ENCODE data around the gene LAMA5.

Gene LAMA5

DNA sequence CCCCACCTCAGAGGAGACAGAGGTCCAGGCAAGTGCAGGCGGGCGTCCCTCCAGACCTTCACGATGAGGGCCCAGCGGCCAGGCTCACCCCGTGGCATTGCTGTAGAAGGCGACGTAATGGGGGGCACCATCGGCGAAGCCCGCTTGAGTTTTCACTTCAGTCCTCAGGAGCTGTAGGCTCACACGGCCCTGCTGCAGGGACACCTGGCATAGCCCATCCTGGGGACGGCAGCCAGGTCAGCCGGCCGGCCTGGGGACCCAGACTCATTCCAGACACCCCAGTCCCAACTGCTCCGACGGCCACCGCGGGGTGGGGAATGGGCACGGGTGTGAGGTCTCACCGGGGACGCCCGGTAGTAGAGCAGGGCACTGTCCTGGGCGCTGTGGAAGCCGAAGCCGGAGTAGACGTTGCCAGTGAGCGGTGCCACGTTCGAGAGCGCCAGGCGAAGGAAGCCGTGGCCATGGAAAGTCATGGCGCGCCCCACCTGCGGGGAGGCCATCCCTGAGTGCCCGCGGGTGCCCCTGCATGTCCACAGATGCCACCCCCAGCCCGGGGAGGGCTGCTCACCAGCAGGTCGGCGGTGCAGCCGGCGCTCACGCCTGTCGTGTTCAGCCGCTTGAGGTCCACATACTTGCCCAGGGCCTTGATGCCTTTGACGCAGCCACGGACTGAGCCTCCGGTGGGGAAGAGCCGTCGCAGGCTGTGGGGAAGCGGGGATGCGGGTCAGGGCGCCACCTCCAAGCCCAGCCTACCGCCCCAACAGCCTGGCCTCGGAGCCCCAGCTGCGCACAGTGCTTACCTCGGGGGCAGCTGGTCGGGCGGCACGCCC is 55.1 kb downstream of the LAMA5 start:
- DNase-seq: no peak

DNA sequence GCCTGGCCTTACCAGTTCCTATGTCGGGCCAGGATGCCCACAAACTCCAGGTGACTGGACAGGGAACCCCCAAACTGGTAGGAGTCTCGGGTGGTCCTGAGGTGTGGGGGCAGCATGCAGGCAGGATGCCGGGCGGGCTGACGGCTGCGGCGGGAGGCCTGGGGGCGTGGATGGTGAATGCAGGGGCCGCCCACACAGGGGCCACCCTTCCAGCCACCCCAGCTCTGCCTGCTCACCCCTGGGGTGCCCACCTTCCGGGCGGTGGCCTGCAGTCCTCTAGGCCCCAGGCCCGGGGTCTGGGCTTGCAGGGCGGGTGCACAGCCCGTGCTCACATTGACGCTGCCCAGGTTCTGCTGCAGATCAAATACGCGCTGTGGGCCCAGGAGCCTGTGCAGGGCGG is 56.0 kb downstream of the LAMA5 start:
- DNase-seq: no peak

DNA sequence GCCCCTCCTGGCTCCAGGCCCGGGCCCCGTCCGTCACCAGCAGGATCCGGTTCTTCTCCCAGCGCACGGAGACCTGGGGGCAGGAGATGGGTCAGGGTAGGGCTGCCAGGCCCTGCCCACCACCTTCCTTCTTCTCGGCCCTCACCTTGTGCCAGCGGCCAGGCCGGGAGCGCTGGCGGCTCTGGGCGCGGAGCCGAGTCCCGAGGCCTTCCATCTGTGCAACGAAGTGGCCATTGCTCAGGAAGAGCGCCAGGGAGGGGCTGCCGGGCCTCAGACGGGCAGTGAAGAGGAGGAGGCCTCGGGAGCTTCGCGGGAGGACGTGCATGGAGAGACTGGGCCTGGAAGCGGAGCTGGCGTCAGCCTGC is 56.4 kb downstream of the LAMA5 start:
- no peak for DNase-seq

DNA sequence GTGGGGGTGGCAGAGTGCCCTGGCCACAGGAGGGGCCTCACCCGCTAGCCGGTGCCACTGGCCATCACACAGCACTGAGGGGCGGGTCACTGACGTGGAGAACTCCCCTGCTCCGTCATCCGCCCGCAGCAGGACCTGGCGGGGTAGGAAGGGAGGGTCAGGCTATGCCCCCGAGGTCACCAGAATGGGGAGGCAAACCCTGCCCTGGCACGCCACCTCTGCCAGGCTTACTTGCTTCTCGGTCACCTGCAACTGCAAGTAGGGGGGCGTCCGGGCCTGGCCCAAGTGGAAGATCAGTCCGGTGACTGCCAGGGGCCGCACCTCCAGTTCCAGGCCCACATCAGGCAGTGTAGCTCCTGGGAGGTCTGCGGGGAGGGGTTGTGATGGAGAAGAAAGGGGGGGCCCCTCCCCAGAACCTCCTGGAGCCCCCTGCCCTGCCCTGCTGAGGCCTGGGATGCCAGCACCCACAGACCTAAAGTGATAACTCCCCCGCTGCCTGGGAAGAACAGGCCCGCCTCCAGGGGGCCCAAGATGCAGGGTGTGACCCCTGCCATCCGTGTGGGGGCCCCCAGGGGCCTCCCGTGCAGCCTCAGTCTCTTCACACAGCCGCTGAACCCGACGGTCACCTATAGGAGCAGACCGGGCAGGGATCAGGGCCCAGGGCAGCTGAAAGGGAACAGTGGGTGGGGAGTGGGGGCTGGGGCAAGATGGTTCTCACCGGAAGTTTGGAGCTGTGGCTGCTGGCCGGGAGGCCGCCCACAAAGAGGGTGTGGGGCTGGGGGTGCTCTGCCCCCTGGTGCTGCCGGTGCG is 57.0 kb downstream of the LAMA5 start:
- DNase-seq: no peak

DNA sequence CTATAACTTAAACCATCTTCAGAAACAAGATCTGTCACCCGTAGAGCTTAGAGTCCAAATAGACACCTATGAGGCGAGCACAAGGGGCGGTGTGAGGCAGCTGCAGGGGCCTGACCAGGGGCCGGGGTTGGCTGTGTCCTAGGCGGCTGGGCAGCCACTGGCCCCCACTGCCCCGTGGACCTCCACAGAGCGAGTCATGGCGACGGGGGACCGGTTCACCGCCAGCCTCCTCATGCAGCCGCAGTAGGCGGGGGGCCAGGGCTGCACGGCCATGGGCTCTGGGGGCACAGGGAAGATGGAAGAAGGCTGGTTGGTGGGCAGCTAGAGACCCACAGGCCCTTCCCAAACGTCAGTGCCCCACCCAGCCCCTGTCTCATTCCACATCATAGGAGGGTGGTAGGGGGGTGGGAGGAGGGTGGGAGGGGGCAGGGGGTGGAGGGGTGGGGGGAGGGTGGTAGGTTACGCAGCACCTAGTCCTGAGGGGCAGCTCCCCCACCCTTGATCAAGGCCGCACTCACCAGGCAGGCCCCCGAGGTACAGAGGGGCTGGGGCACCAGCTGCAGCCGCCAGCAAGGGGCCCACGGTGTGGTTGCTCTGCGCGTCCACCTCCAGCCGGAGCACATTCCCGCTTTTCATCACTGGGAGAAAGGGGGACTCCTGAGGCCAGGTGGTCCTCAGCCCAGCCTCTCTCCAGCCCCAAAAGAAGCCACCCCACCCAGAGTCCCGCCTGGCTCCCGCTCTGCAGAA is 57.7 kb downstream of the LAMA5 start:
- DNase-seq: no peak

DNA sequence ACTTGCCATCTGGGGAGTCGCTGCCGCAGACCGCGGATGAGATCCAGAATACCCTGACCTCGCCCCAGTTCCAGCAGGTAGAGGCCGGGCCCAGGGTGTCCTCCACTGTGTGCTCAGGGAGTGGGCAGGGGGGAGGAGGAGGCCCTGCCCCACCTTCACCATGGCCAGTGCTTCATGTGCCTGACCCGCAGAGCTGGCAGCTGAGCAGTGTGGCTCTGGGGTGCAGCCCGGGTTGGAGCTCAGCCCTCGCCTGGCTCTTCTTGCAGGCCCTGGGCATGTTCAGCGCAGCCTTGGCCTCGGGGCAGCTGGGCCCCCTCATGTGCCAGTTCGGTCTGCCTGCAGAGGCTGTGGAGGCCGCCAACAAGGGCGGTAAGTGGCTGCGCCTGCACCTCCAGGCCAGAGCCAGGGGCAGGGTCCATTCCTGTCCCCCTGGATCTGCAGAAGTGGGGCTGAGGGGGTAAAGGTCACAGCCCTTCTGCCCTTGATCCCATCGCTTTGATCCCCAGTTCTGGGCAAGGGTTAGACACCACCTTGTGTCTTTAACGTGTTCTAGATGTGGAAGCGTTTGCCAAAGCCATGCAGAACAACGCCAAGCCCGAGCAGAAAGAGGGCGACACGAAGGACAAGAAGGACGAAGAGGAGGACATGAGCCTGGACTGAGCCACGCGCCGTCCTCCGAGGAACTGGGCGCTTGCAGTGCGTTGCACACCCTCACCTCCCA is 58.9 kb downstream of the LAMA5 start:
- DNase-seq: no peak

DNA sequence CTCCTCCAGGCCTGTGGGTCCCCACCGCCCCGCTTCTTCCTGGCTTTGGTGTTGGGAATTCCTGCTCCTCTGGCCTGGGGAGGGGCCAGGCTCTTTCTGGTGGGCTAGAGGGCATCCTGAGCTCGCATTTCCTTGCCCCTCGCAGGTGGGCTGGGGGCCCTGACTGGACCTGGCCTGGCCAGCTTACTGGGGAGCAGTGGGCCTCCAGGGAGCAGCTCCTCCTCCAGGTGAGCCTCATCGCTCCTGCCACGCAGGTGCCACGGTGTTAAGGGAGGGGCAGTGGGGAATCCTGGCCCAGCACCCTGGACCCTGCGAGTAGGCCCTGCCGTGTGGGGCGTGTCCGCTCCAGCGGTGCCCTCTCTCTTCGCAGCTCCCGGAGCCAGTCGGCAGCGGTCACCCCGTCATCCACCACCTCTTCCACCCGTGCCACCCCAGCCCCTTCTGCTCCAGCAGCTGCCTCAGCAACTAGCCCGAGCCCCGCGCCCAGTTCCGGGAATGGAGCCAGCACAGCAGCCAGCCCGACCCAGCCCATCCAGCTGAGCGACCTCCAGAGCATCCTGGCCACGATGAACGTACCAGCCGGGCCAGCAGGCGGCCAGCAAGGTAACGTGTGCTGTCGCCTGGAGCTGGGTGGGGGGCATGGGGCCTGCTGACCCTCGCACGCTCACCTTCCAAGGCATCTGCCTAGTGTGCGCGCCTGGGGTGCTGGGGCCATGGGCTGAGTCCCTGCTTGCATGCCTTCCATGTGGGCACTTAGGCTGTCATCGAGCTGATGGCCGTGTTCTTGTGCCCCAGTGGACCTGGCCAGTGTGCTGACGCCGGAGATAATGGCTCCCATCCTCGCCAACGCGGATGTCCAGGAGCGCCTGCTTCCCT is 59.6 kb downstream of the LAMA5 start:
- DNase-seq: no peak

DNA sequence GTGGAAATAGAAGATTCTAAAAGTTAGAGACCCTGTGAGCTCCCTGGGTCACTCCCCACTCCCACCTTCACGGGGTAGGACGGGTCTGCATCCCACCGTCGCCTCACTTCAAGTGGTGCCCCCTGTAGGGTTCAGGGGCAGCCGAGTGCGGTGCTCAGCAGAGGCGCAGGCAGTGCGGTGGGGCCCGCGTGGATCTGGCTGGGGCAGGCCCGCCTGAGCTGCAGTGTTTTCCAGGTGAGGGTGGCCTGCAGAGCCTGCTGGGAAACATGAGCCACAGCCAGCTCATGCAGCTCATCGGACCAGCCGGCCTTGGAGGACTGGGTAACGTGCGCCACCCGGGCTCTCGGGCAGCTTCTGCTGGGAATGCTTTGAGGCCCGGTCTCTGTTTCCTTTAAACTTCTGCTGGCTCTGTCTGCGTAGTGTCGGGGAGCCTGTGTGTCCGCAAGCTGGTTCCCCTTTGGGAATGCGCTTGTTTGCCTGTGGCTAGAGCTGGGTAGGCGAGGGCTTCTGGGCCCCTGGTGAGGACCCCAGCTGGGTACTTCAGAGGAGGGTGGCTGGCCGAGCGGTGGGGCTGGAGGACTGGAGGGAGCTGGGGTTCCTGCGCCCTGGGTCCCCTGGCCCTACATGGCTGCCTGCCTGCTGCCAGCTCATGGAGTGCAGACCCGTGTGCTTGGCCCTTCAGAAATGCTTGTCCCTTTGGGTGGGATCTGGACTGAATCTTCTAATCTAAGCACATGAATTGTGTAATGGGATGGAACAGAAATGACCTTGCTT is 60.5 kb downstream of the LAMA5 start:
- DNase-seq: no peak

DNA sequence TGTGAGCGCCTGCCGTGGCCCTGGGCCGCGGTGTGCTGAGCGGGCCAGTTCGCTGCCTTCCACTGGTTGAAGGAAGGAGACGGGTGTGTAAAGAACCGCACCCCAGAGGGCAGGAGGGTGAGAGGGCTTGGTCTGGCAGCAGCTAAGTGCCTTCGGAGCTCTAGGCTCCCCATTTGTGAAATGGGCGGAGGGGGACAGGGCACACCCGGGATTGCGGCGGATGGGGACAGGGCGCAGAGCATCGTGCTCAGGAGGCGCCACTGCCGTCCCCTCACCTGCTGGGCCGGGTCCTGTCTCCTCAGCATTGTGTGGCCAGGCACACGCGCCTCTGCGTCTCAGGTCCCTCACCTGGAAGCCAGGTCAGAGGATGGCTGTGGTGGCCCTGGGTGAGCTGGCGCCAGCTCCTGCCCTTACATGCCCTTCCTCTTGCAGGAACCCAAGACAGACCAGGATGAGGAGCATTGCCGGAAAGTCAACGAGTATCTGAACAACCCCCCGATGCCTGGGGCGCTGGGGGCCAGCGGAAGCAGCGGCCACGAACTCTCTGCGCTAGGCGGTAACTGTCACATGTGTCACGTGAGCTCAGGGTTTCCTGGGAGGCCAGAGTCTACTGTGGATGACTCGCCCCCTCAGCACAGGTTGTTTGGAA is 61.2 kb downstream of the LAMA5 start:
- DNase-seq: no peak

DNA sequence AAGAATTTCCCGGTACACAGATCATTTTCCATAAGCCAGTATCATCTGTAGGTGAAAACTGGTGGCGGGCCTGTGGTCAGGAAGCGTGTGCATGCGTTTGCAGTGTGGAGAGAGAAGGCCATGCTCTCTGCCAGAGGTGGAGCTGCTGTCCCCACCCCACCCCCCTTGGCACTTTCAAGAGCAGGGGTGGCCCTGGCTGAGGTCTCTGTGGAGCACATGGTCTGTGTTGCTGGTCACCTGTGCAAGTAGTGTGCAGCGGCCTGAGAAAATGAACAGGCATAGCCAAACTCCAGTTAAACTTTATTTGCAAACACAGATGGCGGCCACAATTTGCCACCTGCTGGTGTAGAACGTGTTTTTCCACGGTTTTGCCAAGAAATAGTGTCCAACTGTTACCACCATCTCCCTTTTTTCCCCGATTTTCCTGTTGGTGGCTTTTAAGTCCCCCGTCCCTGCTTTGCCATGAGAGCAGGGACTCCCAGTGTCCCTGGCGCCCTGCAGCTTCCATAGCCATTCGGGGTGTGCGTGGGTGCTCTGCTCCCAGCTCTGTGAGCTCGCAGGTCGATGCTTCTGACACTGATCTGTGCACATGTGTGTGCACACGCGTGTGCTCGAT is 61.9 kb downstream of the LAMA5 start:
- no peak for DNase-seq

DNA sequence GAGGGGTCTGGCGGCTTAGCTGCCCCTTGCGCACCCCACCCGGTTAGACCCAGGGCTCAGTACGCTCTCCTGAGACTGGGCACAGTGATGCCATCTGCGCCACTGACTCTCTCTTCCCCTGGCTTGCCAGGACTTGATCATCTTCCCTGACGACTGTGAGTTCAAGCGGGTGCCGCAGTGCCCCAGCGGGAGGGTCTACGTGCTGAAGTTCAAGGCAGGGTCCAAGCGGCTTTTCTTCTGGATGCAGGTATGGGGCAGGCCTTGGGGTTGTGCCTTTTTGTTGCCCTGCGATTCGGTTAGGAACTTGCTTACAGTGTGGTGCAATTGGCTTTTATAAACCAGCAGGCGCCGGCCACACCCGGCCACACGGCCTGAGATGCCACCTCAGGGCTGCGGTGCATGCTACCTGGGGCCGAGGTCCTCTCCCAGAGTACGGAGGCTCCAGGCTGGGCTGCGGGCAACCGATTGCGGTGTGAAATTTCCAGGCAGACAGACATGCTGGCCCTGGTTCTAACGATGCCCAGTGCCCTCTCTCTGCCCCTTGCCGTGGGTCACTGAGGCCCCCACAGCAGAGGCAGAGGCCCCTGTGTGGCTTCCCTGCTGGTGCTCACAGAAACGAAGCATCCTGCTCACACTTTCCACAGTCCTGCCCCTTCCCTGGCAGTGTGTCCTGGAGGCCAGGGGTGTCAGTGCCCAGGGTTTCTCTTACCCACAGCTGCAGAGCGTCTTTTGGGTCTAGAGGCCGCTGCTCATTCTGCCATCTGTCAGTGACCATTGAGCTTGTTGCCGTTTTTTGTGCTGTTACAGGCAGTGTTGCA is 62.6 kb downstream of the LAMA5 start:
- DNase-seq: no peak

DNA sequence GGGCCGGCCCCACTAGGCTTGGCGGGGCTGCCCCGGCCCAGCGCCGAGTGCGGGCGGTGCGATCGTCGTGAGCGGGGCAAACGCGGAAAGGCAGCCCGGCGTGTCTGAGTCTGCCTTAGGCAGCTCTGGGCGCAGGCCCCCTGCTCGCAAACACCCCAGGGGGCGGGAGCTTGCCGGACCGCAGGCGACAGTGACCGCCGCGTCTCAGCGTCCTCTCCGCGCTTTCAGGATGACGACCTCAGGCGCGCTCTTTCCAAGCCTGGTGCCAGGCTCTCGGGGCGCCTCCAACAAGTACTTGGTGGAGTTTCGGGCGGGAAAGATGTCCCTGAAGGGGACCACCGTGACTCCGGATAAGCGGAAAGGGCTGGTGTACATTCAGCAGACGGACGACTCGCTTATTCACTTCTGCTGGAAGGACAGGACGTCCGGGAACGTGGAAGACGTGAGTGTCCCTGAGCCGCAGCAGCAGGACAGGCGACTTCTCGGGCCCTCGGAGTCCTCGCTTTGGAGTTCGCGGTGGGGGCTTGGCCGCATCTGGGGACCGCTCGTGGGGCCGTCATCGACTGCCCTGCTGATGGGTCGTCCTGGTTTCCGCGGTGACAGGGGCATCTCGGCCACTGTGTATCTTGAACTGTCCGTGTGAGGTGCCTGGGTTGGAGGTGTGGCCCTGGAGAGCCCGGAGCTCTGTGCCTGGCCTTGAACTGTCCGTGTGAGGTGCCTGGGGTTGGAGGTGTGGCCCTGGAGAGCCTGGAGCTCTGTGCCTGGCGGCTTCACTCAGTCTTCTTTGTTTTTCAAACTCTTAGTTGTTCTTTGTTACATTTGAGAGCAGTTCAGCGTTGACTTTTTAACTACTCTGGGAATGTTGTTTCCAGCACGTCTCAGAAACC is 63.5 kb downstream of the LAMA5 start:
- no peak for DNase-seq

DNA sequence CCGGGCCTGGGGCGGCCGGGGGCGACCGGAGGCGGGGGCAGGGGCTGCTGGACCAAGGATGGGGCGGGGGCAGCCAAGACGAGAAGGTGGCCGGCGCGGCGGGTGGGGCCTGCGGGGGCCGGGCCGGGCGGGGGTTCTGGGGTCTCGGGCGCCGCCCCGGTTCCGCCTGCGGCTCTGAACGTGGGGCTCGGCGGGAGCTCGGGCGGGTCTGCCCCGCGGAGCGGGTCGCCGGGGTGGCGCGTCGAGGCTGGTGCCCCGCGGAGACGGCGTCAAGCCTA is 64.1 kb downstream of the LAMA5 start:
- DNase-seq: no peak

DNA sequence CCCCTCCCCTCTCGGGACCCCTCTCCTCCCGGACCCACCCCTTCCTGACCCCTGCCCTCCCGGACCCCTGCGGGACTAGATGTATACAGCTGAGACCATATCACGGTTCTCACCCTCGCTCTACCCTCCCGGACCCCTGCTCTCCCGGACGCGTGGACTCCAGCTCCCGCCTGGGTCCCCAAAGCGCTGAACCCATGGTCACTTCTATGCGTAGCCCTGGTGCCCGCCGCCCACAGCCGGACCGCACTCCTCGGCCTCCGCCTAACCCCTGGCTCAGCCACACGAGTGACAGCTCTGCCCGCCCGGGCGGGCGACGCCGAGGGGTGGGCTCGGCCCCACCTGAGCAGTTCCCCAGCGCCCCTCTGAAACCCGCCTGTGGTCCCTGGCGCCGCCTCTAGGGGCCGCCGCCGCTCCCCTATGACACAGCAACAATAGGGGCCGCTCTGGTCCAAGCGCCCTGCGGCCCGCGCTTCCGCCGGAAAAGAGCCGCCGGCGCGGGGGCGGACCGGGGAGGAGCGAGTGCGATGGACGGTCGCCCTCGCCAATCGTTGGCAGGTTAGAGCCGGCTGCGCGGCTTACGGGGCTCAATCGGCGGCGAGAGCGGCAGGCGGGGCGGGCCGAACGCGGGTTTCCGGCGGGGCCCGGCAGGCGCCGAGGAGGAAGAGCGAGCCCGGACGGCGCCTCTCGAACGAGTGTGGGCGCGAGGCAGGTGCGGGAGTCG is 64.6 kb downstream of the LAMA5 start, which contains the start of gene ADRM1:
TSS of gene ADRM1 (plus strand) at position 657 of the 721 bp plus-strand sequence. CDS start 572 bp downstream, outside the sequence.
- peak; percentile 89 for DNase-seq

DNA sequence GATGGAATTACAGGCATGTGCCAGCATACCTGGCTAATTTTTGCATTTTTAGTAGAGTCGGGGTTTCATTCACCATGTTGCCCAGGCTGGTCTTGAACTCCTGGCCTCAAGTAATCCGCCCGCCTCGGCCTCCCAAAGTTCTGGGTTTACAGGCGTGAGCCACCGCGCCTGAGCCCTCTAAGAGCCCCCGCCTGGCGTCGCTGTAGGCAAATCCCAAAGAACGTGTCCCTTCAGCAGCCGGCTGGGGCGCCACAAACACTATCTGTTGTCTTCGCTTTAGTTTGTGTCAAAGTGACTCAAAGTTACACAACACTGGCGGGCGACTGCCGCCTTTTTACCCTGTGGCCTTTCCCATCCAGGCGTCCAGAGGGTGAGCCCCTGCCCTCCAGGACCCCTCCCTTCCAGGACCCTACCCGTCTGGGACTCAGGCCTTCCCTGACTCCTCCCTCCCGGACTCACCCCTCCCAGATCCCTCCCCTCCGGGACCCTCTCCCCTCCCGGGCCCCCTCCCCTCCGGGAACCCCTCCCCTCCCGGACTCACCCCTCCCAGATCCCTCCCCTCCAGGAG is 65.3 kb downstream of the LAMA5 start:
- peak; percentile 76 for DNase-seq

DNA sequence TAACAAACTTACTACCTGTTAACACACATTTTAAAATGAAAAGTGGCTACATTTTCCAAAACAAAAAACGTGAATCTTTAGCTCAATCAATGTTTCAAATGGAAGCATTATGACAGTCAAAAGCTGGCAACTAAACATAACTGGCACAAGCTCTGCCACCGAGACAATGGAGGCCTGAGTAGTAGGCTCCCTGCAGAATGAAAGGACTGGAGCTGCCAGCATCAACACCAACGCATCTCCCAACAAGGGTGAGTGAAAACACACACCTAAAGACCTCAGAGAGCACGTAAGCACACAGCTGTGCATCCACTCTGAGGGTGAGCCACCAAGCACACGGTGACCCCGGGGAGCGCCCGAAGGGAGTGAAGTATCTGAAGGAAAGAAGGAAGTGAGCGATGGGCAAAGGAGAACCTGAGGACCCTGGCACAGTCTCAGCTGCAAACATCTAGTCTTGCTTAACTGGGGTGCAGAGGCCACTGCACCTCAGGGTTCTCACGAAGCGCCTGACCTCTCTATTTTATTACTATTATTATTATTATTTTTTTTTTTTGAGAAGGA is 65.9 kb downstream of the LAMA5 start:
- no peak for DNase-seq

DNA sequence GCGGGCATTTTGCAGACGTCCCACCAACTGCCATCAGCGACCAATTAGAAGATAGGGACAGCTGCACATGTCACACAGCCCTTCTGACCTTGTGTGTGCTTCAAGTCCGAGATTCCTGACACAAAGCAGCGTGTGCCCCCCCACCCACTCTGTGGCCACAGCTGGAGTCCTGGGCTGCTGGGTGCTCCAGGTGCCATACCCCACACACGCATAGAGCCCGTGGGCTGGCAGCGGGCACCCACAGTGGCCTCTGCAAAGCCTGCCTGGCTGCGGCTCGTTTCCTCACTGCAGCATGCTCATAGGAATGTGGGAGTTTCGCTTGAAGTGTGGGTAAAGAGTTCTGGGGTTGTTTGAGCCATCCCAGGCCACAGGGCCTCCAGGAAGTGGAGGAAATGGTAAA is 66.8 kb downstream of the LAMA5 start:
- no peak for DNase-seq
